ENCODE results near the gene KRT80. TPM values are rescaled to one million over a fixed set of nuclear protein-coding genes. Genes with fewer than 3 reads are reported as not detected.

KRT80 gene
- total RNA-seq, 1 experiment from 2014 or later = 51.5 TPM

DNA sequence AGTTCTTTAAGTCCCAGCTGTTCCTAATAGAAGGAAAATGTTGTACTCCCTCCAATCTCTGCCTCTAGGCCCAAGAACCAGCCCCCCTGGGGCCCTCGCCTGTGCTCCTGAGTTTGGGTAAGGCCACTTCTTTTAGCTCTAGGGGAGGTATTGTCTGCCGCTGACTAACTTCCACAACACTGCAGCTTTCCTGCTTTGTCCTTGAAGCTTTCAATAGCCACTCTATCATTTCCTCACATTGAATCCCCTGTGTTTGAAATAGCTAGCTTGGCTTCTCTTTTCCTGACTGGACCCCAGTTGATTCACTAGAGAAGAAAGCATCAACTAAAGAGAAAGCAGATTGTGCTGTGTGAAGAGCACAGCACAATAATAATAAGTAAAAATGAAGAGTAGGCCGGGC lies 28.8 kb downstream of the KRT80 start:
- BruUV-seq (replicated peaks) = no TSS peak
- Histone ChIP-seq H3K27me3 (ENCODE audit: control insufficient read depth, insufficient read depth, low read length) (no peaks in the 10 kb centered on the region), H3K4me3 (ENCODE audit: low read depth in 2 of 2, low read length in 2 of 2) (no peak overlapping the region), H3K36me3 (ENCODE audit: control insufficient read depth, insufficient read depth, low read length) (no peaks in the 10 kb centered on the region), H3K9me3 (ENCODE audit: control insufficient read depth, insufficient read depth, low read depth, low read length) (no peaks in the 10 kb centered on the region), H3K4me1 (ENCODE audit: control insufficient read depth, insufficient read depth, low read length) (peaks cover 30% of the 10 kb centered on the region), H3K27ac (ENCODE audit: low read length) (peak overlapping the region; percentile 62; the same call in 1 of the 2 replicates)
- ChIA-PET CTCF (interaction anchor here (1.3 kb wide), 1 partner anchor 50 kb away, joined by 3 read pairs; no protein-coding TSS in a partner anchor), POLR2A (no interaction called here)
- ATAC-seq = no peak
- DNase-seq (ENCODE audit: low read depth, low spot score) = no peak
- TF ChIP-seq CTCF (IDR thresholded peaks at IDR 0.05) (no peak), TCF7L2 (IDR thresholded peaks at IDR 0.05; ENCODE audit: low read depth, low read length) (no peak), REST (IDR thresholded peaks at IDR 0.05; ENCODE audit: insufficient read depth in 1 of 2, low read depth in 2 of 2, low read length in 1 of 2) (no peak), POLR2AphosphoS5 (IDR thresholded peaks at IDR 0.05; ENCODE audit: low read depth, low read length) (no peak), SIN3A (IDR thresholded peaks at IDR 0.05; ENCODE audit: borderline replicate concordance, insufficient read depth, low read depth, low read length) (no peak)
- intact Hi-C loops (cut with micrococcal nuclease; ENCODE audit: unreplicated experiment) = no loop called here
- in situ Hi-C loops (cut with HindIII; ENCODE audit: low pct_unique_long_range_greater_than_20kb, low sequenced_read_pairs) = no loop called here

- Histone ChIP-seq H3K27ac (ENCODE audit: low read length) (peak overlapping the region; percentile 9; the same call in 1 of the 2 replicates), H3K9me3 (ENCODE audit: control insufficient read depth, insufficient read depth, low read depth, low read length) (no peaks in the 10 kb centered on the region)
- POLR2A ChIA-PET = interaction anchor here (0.6 kb wide), 1 partner anchor 662 kb away, joined by 5 read pairs; no protein-coding TSS in a partner anchor
Measured at GRCh38 chr12:52160200-52160599, 31.6 kb downstream of the KRT80 start.

More at GRCh38 chr12:52160200-52160599, 31.6 kb downstream of the KRT80 start:
- DNase-seq (ENCODE audit: low read depth, low spot score) (no peak), ATAC-seq (no peak)
- BruUV-seq (replicated peaks) = no TSS peak
- CTCF ChIA-PET = interaction anchor here (0.7 kb wide), 1 partner anchor 356 kb away, joined by 8 read pairs; no protein-coding TSS in a partner anchor
- intact Hi-C loops (cut with micrococcal nuclease; ENCODE audit: unreplicated experiment) = no loop called here
- Histone ChIP-seq H3K27me3 (ENCODE audit: control insufficient read depth, insufficient read depth, low read length) (no peaks in the 10 kb centered on the region), H3K36me3 (ENCODE audit: control insufficient read depth, insufficient read depth, low read length) (no peaks in the 10 kb centered on the region), H3K4me3 (ENCODE audit: low read depth in 2 of 2, low read length in 2 of 2) (no peak overlapping the region), H3K4me1 (ENCODE audit: control insufficient read depth, insufficient read depth, low read length) (peaks cover 26% of the 10 kb centered on the region)
- TF ChIP-seq SIN3A (IDR thresholded peaks at IDR 0.05; ENCODE audit: borderline replicate concordance, insufficient read depth, low read depth, low read length) (no peak), REST (IDR thresholded peaks at IDR 0.05; ENCODE audit: insufficient read depth in 1 of 2, low read depth in 2 of 2, low read length in 1 of 2) (no peak), POLR2AphosphoS5 (IDR thresholded peaks at IDR 0.05; ENCODE audit: low read depth, low read length) (no peak), TCF7L2 (IDR thresholded peaks at IDR 0.05; ENCODE audit: low read depth, low read length) (no peak)
- in situ Hi-C loops (cut with HindIII; ENCODE audit: low pct_unique_long_range_greater_than_20kb, low sequenced_read_pairs) = no loop called here

Measured in Panc1 (cell line).